Stimulated activated CD4-positive, alpha-beta T cell treated with anti-CD3 and anti-CD28 coated beads, Interleukin-12 subunit alpha, Interleukin-12 subunit beta, amount 100 ng/mL, for 24 hours (primary cell): Measurements from ENCODE around the gene CCDC9B.

Experiments
- DNase-seq, 2 experiments: peaks; one replicate each; pipeline ENCODE4 v3.0.0-alpha.2; 2020; ENCODE audit warnings: low read depth in 2 of 2

Gene CCDC9B

DNA sequence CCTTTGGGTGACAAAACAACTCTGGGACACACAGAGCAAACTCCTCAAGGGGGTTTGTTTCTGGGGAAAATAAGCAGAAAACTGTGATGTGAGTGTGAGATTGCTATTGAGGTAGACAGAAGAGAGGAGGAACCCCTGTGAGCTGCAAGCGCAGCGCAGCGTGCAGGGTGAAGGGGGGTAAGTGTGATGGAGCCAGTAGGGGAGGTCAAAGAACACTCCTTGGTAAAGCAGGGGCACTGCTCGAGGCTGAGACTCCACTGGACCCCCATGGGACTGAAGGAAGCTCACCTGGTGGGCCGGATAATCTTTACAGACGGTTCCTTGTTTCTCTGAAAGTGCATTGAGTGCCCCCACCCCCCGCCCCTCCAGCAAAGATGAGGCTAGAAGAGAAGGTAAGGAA is 9.7 kb downstream of the CCDC9B start:
- DNase-seq: no peak

DNA sequence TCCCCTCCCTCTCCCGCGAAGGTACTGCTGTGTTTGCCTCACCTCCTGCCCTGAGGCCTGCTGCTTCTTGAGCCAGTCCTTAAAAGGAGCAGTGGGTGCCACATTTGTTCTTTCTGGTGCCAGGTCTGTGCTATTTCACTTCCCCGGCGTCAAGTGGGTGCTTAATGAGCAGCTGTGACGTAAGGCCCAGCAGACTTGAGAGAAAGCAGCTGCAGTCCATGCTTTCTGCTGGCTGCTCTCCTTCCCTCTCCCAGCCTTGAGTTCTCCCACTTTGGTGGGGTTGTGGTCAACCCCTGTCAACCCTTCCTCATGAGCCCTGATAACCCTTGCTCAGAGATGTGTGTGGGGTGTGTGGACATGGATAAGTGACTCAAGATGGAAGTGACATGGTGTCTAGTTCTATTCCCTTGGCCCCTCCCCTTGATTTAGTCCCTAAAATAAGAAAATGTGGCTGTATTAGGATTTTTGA is 10.3 kb downstream of the CCDC9B start:
- no peak for DNase-seq

- DNase-seq: no peak
Observed at GRCh38 chr15:40329804-40330203, 10.9 kb downstream of the CCDC9B start.

GRCh38 chr15:40328751-40329150 is 12.0 kb downstream of the CCDC9B start:
- no peak for DNase-seq

GRCh38 chr15:40328176-40328575 is 12.6 kb downstream of the CCDC9B start:
- no peak for DNase-seq

GRCh38 chr15:40327457-40327856 is 13.3 kb downstream of the CCDC9B start:
- no peak for DNase-seq

GRCh38 chr15:40325700-40326099 is 15.0 kb downstream of the CCDC9B start:
- DNase-seq: no peak

- DNase-seq: no peak
Observed at GRCh38 chr15:40325188-40325587, 15.6 kb downstream of the CCDC9B start.

DNA sequence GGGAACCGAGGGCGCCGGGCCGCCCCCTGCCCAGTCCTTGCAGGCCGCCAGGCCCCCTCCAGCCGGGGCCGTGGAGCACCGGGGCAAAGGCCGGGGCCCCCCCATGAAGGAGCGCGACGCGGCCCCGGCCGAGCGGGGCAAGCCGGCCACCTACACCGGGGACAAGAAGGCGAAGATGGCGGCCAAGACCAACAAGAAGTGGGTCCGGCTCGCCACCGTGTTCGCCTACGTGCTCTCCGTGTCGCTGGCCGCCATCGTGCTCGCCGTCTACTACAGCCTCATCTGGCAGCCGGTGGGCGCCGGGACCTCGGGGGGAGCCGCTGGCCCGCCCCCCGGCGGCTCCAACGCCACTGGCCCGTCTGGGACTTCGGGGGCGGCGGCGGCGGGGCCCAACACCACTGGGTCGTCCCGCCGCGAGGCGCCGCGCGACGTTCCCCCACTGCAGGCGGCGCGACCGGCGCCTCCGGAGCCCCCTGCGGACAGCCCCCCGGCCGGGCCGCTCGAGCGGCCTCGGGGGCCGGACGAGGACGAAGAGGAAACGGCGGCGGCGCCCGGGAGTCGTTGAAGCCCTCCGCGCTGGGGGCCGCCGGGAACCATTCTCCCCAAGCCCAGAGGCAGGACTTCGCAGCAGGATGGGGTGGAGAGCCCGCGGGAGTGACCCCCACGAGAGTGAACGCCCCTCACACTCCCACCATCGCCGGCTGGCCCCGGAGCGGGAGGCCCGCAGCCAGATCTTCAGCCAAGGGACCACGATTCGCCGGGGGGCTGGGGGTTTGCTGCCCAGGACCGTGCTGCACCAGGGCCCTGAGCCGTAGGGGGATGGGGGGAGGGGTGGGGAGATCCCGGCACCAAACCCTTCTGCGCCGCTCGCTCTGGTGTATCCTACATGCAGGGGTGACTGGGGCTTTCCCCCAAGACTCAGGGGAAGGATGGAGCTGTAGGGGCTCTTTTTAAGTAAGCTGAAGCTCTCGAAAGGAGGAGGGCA is 16.5 kb downstream of the CCDC9B start:
- DNase-seq: no peak

GRCh38 chr15:40323239-40323952 is 17.3 kb downstream of the CCDC9B start, which contains the start of gene INAFM2:
INAFM2 (plus strand) TSS chr15:40323692; CDS start chr15:40324056, 364 bp downstream.
- peak; percentile 79 to 83 for DNase-seq

DNA sequence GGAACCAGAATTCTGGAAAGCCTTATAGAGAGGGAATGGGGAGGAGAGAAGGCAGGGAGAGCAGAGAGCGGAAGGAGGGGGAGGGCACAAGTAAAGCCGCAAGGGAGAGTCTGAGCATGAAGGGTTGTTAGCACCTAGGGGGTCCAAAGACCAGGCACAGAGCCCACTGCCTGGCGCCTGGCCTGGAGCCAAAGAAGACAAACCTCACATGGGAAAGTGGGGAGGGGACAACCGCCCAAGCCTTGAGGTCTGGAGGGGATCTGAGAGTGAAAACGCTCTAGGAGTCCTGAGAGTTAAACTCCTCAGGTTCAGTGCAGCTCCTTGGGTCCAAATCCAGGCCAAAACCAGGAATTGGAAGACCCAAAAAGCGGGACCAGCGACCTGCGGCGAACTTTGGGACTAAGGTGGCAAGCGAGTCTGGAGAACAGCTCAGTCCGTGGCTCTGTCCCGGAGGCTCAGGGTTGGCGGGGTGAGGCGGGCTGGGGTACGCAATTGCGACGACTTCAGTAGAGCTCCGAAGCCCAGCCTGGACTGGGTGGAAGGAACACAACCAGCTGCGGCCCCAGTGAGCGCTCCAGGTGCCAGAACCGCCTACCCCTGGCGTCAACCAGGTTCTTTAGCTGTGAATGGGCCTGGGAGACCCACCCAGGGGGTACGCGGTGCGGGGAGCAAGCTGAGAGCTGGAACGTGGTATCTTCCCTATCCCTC is 18.1 kb downstream of the CCDC9B start:
- no peak for DNase-seq

DNA sequence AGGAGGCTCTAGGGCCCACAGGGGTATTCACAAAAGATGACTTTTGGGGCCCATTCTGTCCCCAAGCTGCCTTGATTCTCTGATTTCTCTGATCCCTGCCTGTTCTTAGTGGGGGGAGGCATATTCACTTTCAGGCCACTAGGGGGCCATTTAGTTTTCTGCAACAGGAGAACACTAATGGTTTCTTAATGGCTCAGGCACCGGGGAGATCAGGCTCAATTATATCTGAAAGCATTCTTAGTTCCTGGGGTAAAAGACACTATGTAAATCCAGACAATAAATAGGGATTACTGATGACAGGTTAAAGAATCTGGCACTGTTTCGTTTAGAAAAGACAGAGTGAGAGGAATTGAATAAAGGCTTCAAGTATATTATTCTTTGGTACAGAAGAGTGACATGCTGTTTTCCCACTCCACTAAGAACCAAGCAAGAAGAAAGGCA is 19.8 kb downstream of the CCDC9B start:
- peak in 1 of 2 experiments; percentile 50 for DNase-seq

GRCh38 chr15:40320409-40320808 is 20.3 kb downstream of the CCDC9B start:
- DNase-seq: no peak

- DNase-seq: no peak
Observed at GRCh38 chr15:40317580-40317979, 23.2 kb downstream of the CCDC9B start.

DNA sequence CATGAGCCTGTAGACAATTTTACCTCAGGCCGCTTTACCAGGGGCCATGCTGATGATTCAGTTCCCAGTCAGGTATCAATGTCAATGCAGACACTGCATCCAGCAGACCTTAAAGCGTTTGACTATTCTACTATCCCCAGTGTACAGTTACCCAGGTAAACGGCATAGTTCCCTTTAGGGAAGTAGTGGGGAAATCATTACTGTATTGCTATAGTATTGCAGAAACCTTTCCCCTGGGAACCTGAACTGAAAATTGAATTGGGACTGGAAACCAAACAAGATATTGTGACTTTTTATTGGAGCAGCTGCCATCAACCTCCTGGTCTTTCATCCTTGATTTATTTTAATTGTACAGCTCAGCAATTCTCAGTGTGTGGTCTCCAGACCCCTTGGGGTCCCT is 23.8 kb downstream of the CCDC9B start:
- no peak for DNase-seq

- DNase-seq: no peak
Observed at GRCh38 chr15:40314723-40315276, 25.9 kb downstream of the CCDC9B start.

DNA sequence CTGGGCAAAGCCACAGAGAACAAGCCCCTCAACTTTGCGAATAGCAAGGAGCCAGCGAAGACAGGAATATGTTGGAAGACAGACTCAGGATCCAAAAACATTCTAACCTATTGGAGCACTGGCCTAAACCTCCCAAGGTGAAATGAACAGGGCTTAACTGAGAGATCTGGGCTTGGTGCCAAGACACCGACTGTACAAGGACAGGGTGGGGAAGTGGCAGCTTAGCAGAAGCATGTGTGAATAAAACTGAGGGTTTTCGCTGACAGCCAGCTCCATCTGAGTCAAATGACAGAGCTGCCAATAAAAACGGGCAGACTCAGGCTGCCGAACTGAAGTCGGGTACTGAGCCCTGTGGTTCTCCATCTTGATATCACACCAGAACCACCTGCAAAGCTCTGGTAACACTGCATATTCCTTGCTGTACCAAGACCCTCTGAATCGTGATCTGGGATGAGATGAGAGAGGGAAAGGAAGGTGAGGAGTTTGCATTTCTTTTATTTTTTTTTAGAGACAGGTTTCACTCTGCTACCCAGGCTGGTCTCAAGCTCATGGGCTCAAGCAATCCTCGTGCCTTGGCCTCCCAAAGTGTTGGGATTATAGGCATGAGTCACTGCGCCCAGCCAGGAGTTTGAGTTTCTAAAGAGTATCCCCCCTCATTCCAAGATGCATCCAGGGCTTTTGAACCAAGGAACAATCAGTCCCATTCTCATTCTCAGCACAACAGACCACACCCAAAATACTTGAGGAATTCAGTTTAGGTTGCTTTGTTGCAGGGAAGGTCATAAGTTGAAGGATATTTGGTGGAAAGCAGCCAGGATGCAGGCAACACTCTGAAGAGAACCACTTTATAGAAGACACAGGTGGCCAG is 27.0 kb downstream of the CCDC9B start:
- DNase-seq: no peak

DNA sequence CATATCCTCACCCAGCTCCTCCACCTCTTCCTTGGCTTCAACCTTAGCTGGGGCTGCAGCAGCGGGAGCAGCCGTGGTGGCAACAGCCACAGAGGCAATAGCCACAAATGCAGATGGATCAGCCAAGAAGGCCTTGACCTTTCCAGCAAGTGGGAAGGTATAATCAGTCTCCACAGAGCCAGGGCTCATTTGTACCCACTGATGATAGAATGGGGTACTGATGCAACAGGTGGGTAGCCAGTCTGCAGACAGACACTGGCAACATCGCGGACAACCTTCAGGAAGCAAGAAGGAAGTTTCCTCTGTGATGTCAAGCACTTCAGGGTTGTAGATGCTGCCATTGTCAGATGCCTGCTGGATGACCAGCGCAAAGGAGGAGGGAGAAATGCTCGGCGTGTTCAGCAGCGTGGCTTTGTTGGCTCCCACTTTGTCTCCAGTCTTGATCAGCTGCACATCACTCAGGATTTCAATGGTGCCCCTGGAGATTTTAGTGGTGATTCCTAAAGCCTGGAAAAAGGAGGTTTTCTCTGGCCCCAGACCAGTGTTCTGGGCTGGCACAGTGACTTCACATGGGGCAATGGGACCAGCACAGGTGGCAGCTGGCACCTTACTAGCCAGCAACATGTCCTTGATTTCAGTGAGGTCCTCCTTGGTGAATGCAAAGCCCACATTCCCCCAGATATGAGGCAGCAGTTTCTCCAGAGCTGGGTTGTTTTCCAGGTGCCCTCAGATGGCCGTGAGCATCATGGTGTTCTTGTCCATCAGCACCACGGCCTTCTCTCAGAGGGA is 28.2 kb downstream of the CCDC9B start:
- no peak for DNase-seq

- DNase-seq: no peak
Observed at GRCh38 chr15:40310993-40311392, 29.7 kb downstream of the CCDC9B start.
